ENCODE results near the gene THAP4.

DNA sequence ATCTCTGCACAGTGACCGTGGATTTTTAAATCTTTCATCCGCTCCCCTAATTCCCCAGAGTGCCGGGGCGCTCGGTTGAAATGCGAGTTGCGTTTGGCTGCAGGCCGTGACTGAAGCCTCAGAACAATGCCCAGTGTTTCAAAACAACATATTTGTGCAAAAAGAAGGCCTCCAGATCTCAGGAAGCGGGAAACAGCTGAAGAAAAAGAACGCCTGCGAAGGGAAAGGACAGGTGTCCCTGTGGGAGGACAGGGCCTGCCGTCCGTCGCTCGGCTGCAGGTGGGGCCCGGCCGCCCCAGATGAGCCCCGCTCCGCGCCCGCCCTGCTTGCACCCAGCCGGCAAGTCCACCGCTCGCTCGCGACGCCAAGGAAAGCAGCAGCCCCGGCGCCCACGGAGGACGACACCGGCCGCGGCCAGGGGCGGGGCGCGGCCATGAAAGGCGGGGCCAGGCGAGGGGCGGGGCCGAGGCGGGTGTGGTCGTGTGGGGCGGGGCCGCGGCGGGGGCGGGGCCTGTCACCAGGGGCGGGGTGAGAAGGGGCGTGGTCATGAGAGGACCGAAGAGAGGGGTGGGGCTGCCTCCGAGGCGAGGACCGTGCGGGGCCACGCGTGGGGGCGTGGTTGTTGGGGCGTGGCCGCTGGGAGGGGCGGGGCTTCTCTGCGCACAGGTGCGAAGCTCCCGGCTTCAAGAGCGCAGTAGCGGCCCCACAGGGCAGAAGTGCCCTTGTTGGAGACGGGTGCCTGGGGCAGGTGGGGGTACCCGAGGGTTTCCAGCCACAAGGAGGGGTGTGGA lies 96.0 kb downstream of the THAP4 start:
- TF ChIP-seq, protein P1, sequence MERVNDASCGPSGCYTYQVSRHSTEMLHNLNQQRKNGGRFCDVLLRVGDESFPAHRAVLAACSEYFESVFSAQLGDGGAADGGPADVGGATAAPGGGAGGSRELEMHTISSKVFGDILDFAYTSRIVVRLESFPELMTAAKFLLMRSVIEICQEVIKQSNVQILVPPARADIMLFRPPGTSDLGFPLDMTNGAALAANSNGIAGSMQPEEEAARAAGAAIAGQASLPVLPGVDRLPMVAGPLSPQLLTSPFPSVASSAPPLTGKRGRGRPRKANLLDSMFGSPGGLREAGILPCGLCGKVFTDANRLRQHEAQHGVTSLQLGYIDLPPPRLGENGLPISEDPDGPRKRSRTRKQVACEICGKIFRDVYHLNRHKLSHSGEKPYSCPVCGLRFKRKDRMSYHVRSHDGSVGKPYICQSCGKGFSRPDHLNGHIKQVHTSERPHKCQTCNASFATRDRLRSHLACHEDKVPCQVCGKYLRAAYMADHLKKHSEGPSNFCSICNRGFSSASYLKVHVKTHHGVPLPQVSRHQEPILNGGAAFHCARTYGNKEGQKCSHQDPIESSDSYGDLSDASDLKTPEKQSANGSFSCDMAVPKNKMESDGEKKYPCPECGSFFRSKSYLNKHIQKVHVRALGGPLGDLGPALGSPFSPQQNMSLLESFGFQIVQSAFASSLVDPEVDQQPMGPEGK (CRISPR knock-in tag; IDR thresholded peaks at IDR 0.05; ENCODE audit: borderline replicate concordance) = no peak
- TF ChIP-seq ISL1 (CRISPR knock-in tag; IDR thresholded peaks at IDR 0.05) (no peak), RARB (CRISPR knock-in tag; IDR thresholded peaks at IDR 0.05) (no peak), PPARA (CRISPR knock-in tag; IDR thresholded peaks at IDR 0.05; ENCODE audit: borderline replicate concordance) (no peak), CSDC2 (CRISPR knock-in tag; IDR thresholded peaks at IDR 0.05) (no peak)
- TF ChIP-seq, protein P2, sequence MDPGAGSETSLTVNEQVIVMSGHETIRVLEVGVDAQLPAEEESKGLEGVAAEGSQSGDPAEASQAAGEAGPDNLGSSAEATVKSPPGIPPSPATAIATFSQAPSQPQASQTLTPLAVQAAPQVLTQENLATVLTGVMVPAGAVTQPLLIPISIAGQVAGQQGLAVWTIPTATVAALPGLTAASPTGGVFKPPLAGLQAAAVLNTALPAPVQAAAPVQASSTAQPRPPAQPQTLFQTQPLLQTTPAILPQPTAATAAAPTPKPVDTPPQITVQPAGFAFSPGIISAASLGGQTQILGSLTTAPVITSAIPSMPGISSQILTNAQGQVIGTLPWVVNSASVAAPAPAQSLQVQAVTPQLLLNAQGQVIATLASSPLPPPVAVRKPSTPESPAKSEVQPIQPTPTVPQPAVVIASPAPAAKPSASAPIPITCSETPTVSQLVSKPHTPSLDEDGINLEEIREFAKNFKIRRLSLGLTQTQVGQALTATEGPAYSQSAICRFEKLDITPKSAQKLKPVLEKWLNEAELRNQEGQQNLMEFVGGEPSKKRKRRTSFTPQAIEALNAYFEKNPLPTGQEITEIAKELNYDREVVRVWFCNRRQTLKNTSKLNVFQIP (CRISPR knock-in tag; IDR thresholded peaks at IDR 0.05; ENCODE audit: borderline replicate concordance, low read depth) = no peak
- TF ChIP-seq, protein P3, sequence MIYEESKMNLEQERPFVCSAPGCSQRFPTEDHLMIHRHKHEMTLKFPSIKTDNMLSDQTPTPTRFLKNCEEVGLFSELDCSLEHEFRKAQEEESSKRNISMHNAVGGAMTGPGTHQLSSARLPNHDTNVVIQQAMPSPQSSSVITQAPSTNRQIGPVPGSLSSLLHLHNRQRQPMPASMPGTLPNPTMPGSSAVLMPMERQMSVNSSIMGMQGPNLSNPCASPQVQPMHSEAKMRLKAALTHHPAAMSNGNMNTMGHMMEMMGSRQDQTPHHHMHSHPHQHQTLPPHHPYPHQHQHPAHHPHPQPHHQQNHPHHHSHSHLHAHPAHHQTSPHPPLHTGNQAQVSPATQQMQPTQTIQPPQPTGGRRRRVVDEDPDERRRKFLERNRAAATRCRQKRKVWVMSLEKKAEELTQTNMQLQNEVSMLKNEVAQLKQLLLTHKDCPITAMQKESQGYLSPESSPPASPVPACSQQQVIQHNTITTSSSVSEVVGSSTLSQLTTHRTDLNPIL (CRISPR knock-in tag; IDR thresholded peaks at IDR 0.05; ENCODE audit: low read depth) = no peak
